HepG2 (cell line): ENCODE data around the gene RPL26. TPM values are rescaled to one million over a fixed set of nuclear protein-coding genes. Genes with fewer than 3 reads are reported as not detected.

Experiments used
- ELF4 ChIP-seq: sonication (generic); formaldehyde crosslinking; IDR thresholded peaks from 2 replicates; pipeline ENCODE4 v1.5.0; 2020; ENCODE audit warnings: missing genetic modification reagents, mild to moderate bottlenecking, moderate library complexity, borderline replicate concordance
- GATAD2A ChIP-seq: IDR thresholded peaks from 2 replicates; pipeline ENCODE4 v1.6.1; 2016
- HIVEP1 ChIP-seq: sonication (generic); formaldehyde crosslinking; IDR thresholded peaks from 2 replicates; pipeline ENCODE4 v1.4.0; 2020; ENCODE audit warnings: mild to moderate bottlenecking, missing genetic modification reagents
- MTF1 ChIP-seq: sonication (generic); formaldehyde crosslinking; IDR thresholded peaks from 2 replicates; pipeline ENCODE4 v1.5.0; 2020; ENCODE audit warnings: missing genetic modification reagents
- RFX5 ChIP-seq: IDR thresholded peaks from 2 replicates; pipeline ENCODE4 v1.6.1; 2011; ENCODE audit warnings: low read depth, low read length, improper control_type of control experiment
- SOX13 ChIP-seq, 3 experiments: fragments of 450-650 bp in 1 of 3; sonication (generic) in 1 of 3; formaldehyde crosslinking in 1 of 3; IDR thresholded peaks in 2 of 3; conservative IDR thresholded peaks in 1 of 3; 2 replicates each; pipeline versions ENCODE4 v1.5.0 to v1.6.1; 2016 to 2020; ENCODE audit warnings: antibody characterized with exemption in 1 of 3, mild to moderate bottlenecking in 1 of 3, missing compliant biosample characterization in 1 of 3, missing genetic modification reagents in 1 of 3, moderate library complexity in 1 of 3
- SRY ChIP-seq: sonication (generic); formaldehyde crosslinking; IDR thresholded peaks from 2 replicates; pipeline ENCODE4 v1.8.0; 2022; ENCODE audit warnings: mild to moderate bottlenecking, missing genetic modification reagents
- ZNF12 ChIP-seq: sonication (generic); formaldehyde crosslinking; IDR thresholded peaks from 2 replicates; pipeline ENCODE4 v1.5.0; 2020; ENCODE audit warnings: missing genetic modification reagents
- ZNF350 ChIP-seq: sonication (generic); formaldehyde crosslinking; IDR thresholded peaks from 2 replicates; pipeline ENCODE4 v1.4.0; 2020; ENCODE audit warnings: mild to moderate bottlenecking, low read depth, missing genetic modification reagents, borderline replicate concordance
- ZNF510 ChIP-seq: sonication (generic); formaldehyde crosslinking; IDR thresholded peaks from 2 replicates; pipeline ENCODE4 v1.4.0; 2020; ENCODE audit warnings: low read depth, mild to moderate bottlenecking, missing genetic modification reagents
- ZNF790 ChIP-seq: sonication (generic); formaldehyde crosslinking; IDR thresholded peaks from 2 replicates; pipeline ENCODE4 v1.8.0; 2022; ENCODE audit warnings: missing genetic modification reagents, mild to moderate bottlenecking, borderline replicate concordance
- polyA plus RNA-seq, 8 experiments: library from polyadenylated mRNA; depleted of rRNA in 3 of 8; stranded (reverse) in 7 of 8; unstranded in 1 of 8; fragments of >200 nt; fragmentation: Illumina TruSeq in 4 of 8; extraction: Trizol in 4 of 8; gene quantifications; 2 replicates each; pipeline versions ENCODE4 v1.2.1 to v1.2.3, GENCODE V29; 2011 to 2016; ENCODE audit warnings: low read depth in 4 of 8, missing spikeins in 1 of 8, mixed read lengths in 1 of 8; ENCODE audit not compliant: insufficient read depth in 1 of 8
- total RNA-seq, 5 experiments: library from RNA; depleted of rRNA; stranded (reverse); fragments of >200 nt; fragmentation: Illumina TruSeq; extraction: Trizol; gene quantifications; 2 replicates each; pipeline ENCODE4 v1.2.3, GENCODE V29; 2016; ENCODE audit warnings: low read depth in 1 of 5
- TF ChIP-seq, protein P1 (sequence below): IDR thresholded peaks from 2 replicates; pipeline ENCODE4 v1.6.1; 2016; ENCODE audit warnings: missing compliant biosample characterization, missing genetic modification reagents, borderline replicate concordance
- TF ChIP-seq, protein P2 (sequence below): sonication (generic); formaldehyde crosslinking; IDR thresholded peaks from 2 replicates; pipeline ENCODE4 v1.5.0; 2020; ENCODE audit warnings: mild to moderate bottlenecking, low read depth, missing genetic modification reagents, borderline replicate concordance
- TF ChIP-seq, protein P3 (sequence below): sonication (generic); formaldehyde crosslinking; IDR thresholded peaks from 2 replicates; pipeline ENCODE4 v1.8.0; 2022; ENCODE audit warnings: mild to moderate bottlenecking, missing genetic modification reagents, moderate library complexity
- TF ChIP-seq, protein P4 (sequence below): sonication (generic); formaldehyde crosslinking; IDR thresholded peaks from 2 replicates; pipeline ENCODE4 v1.4.0; 2020; ENCODE audit warnings: mild to moderate bottlenecking, missing genetic modification reagents
- TF ChIP-seq, protein P5 (sequence below): sonication (generic); formaldehyde crosslinking; IDR thresholded peaks from 2 replicates; pipeline ENCODE4 v1.8.0; 2022; ENCODE audit warnings: mild to moderate bottlenecking, missing genetic modification reagents

Gene RPL26
- total and polyA plus RNA-seq, 2 of the 13 experiments (the other 11 are each of a cell fraction or from before 2014, with no cell fraction given): 2,817 to 3,529 TPM

DNA sequence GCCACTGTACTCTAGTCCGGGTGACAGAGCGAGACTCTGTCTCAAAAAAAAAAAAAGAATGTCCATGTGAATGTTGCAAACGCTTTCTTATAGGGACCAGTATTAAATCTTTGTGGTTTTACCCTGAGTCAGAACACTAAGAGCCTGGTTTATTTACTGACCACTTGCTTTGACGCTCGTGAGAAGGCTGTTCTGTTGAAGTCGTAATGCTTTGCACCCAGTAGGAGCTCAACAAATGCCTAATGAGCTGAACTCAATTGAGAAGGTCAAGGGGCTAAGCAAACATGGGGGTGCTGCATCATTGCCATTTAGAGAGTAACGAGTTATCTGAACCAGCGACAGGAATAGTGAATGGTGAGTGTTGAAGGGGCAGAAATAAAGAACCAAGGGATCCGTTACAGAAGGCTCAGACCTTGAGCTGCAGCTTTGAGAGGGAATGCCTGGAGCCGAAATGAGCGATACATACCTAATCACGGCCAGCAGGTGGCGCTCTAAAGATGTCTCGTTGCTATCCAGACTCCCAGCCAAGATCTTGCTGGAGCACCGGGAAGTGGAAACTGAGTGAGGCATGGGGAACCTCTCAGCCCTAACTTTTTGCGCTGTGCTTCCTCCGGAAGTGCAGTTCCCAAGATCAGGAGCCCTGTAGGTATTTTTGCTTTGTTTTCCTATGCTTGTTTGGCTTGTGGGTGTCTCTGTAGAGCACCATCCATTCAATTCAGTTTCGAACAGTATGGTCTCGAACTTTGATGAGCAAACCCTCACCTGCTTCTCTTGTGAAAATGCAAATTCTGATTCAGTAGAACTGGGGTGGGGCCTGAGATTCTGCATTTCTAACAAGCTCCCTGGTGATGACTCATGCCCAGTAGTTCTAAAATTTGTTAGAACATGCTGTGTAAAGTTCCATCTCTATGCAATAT, 27.2 kb upstream of the RPL26 start (continued):
- TF ChIP-seq ZNF790 (CRISPR knock-in tag): no peak
- TF ChIP-seq, protein P1, sequence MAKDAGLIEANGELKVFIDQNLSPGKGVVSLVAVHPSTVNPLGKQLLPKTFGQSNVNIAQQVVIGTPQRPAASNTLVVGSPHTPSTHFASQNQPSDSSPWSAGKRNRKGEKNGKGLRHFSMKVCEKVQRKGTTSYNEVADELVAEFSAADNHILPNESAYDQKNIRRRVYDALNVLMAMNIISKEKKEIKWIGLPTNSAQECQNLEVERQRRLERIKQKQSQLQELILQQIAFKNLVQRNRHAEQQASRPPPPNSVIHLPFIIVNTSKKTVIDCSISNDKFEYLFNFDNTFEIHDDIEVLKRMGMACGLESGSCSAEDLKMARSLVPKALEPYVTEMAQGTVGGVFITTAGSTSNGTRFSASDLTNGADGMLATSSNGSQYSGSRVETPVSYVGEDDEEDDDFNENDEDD: no peak
- 0 out of 2 replicates have a peak, but pooled peaks have one; percentile 11 for TF ChIP-seq ZNF12 (CRISPR knock-in tag)
- TF ChIP-seq, protein P2, sequence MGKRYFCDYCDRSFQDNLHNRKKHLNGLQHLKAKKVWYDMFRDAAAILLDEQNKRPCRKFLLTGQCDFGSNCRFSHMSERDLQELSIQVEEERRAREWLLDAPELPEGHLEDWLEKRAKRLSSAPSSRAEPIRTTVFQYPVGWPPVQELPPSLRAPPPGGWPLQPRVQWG (CRISPR knock-in tag): no peak
- 0 out of 2 replicates have a peak, but pooled peaks have one; percentile 35 for TF ChIP-seq ZNF350 (CRISPR knock-in tag)
- TF ChIP-seq ELF4: no peak
- no peak for TF ChIP-seq SRY (CRISPR knock-in tag)
- TF ChIP-seq, protein P3, sequence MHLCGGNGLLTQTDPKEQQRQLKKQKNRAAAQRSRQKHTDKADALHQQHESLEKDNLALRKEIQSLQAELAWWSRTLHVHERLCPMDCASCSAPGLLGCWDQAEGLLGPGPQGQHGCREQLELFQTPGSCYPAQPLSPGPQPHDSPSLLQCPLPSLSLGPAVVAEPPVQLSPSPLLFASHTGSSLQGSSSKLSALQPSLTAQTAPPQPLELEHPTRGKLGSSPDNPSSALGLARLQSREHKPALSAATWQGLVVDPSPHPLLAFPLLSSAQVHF (CRISPR knock-in tag): no peak
- no peak for TF ChIP-seq SOX13 (IDR thresholded peaks at IDR 0.05)
- peak in 1 of 2 experiments; percentile 27; a peak in 1 of 4 replicates for TF ChIP-seq SOX13 (CRISPR knock-in tag; conservative IDR thresholded peaks at IDR 0.05 in 1 of 2, IDR thresholded peaks at IDR 0.05 in 1 of 2)
- TF ChIP-seq, protein P4, sequence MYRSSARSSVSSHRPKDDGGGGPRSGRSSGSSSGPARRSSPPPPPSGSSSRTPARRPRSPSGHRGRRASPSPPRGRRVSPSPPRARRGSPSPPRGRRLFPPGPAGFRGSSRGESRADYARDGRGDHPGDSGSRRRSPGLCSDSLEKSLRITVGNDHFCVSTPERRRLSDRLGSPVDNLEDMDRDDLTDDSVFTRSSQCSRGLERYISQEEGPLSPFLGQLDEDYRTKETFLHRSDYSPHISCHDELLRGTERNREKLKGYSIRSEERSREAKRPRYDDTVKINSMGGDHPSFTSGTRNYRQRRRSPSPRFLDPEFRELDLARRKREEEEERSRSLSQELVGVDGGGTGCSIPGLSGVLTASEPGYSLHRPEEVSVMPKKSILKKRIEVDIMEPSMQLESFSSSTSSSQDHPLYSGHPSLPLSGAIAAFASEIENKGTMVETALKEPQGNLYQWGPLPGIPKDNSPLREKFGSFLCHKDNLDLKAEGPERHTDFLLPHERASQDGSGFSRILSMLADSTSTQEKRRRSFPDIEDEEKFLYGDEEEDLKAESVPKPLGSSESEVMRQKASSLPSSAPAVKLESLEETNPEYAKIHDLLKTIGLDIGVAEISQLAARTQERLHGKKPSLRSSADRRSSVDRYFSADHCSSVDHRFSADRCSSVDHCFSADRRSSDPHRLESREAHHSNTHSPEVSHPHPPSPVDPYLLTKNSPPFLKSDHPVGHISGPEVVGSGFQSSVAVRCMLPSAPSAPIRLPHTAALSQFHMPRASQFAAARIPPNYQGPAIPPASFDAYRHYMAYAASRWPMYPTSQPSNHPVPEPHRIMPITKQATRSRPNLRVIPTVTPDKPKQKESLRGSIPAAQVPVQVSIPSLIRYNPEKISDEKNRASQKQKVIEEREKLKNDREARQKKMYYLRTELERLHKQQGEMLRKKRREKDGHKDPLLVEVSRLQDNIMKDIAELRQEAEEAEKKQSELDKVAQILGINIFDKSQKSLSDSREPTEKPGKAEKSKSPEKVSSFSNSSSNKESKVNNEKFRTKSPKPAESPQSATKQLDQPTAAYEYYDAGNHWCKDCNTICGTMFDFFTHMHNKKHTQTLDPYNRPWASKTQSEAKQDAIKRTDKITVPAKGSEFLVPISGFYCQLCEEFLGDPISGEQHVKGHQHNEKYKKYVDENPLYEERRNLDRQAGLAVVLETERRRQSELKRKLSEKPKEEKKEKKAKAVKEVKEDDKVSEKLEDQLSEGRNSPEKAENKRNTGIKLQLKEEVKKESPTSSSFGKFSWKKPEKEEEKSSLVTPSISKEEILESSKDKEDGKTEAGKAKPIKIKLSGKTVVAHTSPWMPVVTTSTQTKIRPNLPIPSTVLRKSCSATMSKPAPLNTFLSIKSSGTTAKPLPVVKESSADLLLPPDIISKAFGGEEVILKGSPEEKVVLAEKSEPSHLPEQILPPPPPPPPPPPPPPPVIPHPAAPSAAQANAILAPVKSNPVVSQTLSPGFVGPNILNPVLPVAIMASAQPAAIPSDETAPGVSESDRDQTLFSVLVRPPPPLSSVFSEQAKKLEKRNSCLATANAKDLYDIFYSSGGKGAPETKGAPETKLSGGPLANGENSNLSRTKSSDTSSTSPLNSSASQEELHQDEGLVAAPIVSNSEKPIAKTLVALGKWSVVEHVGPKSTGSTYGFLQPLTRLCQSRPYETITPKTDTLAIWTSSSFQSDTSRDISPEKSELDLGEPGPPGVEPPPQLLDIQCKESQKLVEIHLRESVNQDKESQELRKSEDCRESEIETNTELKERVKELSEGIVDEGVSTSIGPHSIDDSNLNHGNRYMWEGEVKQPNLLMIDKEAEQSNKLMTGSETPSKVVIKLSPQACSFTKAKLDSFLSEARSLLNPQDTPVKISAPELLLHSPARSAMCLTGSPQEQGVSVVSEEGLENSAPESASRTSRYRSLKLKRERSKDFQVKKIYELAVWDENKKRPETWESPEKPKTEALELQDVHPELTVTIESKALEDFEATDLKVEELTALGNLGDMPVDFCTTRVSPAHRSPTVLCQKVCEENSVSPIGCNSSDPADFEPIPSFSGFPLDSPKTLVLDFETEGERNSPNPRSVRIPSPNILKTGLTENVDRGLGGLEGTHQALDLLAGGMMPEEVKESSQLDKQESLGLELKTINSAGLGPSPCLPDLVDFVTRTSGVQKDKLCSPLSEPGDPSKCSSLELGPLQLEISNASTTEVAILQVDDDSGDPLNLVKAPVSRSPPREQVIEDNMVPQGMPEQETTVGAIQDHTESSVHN (CRISPR knock-in tag): no peak
- TF ChIP-seq HIVEP1 (CRISPR knock-in tag): no peak
- TF ChIP-seq MTF1 (CRISPR knock-in tag): no peak
- no peak for TF ChIP-seq RFX5
- TF ChIP-seq GATAD2A: peak; percentile 79
- TF ChIP-seq, protein P5, sequence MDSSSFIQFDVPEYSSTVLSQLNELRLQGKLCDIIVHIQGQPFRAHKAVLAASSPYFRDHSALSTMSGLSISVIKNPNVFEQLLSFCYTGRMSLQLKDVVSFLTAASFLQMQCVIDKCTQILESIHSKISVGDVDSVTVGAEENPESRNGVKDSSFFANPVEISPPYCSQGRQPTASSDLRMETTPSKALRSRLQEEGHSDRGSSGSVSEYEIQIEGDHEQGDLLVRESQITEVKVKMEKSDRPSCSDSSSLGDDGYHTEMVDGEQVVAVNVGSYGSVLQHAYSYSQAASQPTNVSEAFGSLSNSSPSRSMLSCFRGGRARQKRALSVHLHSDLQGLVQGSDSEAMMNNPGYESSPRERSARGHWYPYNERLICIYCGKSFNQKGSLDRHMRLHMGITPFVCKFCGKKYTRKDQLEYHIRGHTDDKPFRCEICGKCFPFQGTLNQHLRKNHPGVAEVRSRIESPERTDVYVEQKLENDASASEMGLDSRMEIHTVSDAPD: no peak
- TF ChIP-seq ZNF510: no peak
